BJ (cell line): ENCODE data around the gene TMEM256. TPM values are rescaled to one million over a fixed set of nuclear protein-coding genes. Genes with fewer than 3 reads are reported as not detected.
A peak's percentile ranks its signal among the peaks of the same experiment; 100 is the strongest.
"Not testable (repeated sequence)": the region's sequence is repeated elsewhere in the genome, so short reads cannot be mapped to it uniquely, and the experiment has no call there.

Source experiments
- CTCF ChIA-PET: fragments of 350-600 bp; formaldehyde crosslinking; extraction: SDS; loops from one replicate; lab custom pipeline; 2021; ENCODE audit warnings: antibody characterized with exemption, inconsistent platforms; lab: Yijun Ruan, JAX
- POLR2A ChIA-PET: fragments of 300-600 bp; sonication (Branson Sonifier 250); formaldehyde crosslinking; extraction: SDS; loops from one replicate; lab custom pipeline; 2021; ENCODE audit warnings: antibody characterized with exemption; lab: Charles Lee
- DNase-seq: peaks from one replicate; pipeline ENCODE4 v3.0.0-alpha.2; 2011; ENCODE audit warnings: low read depth
- H3K27me3 ChIP-seq: 2 replicates; pipeline ENCODE4 v1.6.0; 2011; ENCODE audit warnings: low read length; ENCODE audit not compliant: control insufficient read depth, insufficient read depth
- H3K36me3 ChIP-seq: 2 replicates; pipeline ENCODE4 v1.5.1; 2011; ENCODE audit warnings: low read length; ENCODE audit not compliant: control insufficient read depth, insufficient read depth
- H3K4me3 ChIP-seq: 2 replicates; pipeline ENCODE4 v1.5.1; 2011; ENCODE audit warnings: low read depth, mild to moderate bottlenecking, control low read depth, low read length
- polyA plus RNA-seq: library from polyadenylated mRNA; depleted of rRNA; stranded (reverse); fragments of >200 nt; gene quantifications from 2 replicates; pipeline ENCODE4 v1.2.3, GENCODE V29; 2011
- TF ChIP-seq, protein P1 (sequence below): IDR thresholded peaks from 2 replicates; pipeline ENCODE4 v1.5.1; 2011; ENCODE audit warnings: low read depth, mild to moderate bottlenecking, control low read depth, inconsistent platforms, low read length, moderate library complexity; ENCODE audit not compliant: insufficient read depth

Gene TMEM256
- polyA plus RNA-seq, 1 experiment, result 101 TPM

DNA sequence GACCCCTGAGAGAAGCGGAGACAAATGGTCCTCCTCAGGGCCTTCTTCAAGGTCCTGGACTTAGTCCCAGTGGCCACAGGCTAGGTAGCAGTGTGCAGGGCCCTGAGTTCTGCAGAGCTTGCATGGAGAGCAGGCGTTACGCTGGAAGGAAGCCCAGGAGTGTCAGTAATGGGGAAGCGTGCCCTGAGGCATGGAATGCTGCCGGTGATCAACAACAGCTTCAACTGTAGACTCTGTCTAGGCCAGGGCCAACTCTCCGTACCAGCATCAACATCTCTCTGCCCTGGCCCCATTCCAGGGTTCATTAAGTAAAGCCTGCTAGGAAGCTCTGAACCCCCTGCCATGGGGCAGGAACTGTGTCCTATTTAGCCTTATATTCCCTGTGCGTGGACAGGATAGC lies 23.6 kb downstream of the TMEM256 start:
- peak overlapping the region; percentile 41 for H3K4me3 ChIP-seq
- DNase-seq, result peak; percentile 39
- no peaks in the 10 kb centered on the region for H3K36me3 ChIP-seq
- H3K27me3 ChIP-seq, result peaks cover 8% of the 10 kb centered on the region
- TF ChIP-seq, protein P1, sequence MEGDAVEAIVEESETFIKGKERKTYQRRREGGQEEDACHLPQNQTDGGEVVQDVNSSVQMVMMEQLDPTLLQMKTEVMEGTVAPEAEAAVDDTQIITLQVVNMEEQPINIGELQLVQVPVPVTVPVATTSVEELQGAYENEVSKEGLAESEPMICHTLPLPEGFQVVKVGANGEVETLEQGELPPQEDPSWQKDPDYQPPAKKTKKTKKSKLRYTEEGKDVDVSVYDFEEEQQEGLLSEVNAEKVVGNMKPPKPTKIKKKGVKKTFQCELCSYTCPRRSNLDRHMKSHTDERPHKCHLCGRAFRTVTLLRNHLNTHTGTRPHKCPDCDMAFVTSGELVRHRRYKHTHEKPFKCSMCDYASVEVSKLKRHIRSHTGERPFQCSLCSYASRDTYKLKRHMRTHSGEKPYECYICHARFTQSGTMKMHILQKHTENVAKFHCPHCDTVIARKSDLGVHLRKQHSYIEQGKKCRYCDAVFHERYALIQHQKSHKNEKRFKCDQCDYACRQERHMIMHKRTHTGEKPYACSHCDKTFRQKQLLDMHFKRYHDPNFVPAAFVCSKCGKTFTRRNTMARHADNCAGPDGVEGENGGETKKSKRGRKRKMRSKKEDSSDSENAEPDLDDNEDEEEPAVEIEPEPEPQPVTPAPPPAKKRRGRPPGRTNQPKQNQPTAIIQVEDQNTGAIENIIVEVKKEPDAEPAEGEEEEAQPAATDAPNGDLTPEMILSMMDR, result no peak
- ChIA-PET POLR2A (no interaction called here), CTCF (interaction anchor here (0.7 to 2.3 kb wide), 4 partner anchors 24 to 180 kb away, joined by 3 to 13 read pairs (median 3); no protein-coding TSS in a partner anchor)

DNA sequence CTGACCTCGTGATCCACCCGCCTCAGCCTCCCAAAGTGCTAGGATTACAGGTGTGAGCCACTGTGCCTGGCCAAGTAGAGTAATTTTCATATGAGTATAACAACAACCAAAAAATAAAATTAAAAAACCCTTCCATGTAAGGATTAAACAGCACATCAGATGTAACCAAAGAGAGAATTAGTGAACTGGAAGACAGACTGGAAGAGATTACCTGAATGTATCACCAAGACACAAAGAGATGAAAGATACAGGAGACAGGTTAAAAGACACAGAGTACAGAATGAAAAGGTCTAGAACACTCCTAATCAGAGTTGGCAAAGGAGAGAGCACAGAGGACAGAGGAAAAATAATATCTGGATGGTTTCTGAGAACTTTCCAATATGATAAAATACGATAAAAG lies 24.8 kb downstream of the TMEM256 start:
- TF ChIP-seq, protein P1, result no peak
- DNase-seq, result no peak
- Histone ChIP-seq H3K4me3 (no peak overlapping the region), H3K36me3 (no peaks in the 10 kb centered on the region), H3K27me3 (peaks cover 8% of the 10 kb centered on the region)
- POLR2A ChIA-PET, result no interaction called here
- CTCF ChIA-PET, result interaction anchor here (2.3 kb wide), 1 partner anchor 23 kb away, joined by 13 read pairs; no protein-coding TSS in a partner anchor

DNA sequence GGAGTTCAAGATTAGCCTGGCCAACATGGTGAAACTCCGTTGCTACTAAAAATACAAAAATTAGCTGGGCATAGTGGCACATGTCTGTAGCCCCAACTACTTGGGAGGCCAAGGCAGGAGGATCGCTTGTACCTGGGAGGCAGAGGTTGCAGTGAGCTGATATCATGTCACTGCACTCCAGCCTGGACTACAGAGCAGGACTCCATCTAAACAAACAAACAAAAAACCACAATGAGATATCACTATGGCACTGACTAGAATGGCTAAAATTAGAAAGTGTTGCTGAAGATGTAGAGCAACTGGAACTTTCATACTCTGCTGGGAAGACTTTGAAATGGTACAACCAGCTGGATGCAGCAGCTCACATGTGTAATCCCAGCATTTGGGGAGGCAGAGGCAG lies 29.5 kb downstream of the TMEM256 start:
- Histone ChIP-seq H3K4me3 (no peak overlapping the region), H3K36me3 (no peaks in the 10 kb centered on the region), H3K27me3 (peaks cover 4% of the 10 kb centered on the region)
- no peak for DNase-seq
- CTCF ChIA-PET, result interaction anchor here (4.7 kb wide), 1 partner anchor 19 kb away, joined by 23 read pairs; the partner anchor contains the start of gene TMEM95
- POLR2A ChIA-PET, result no interaction called here
- TF ChIP-seq, protein P1, result no peak

DNA sequence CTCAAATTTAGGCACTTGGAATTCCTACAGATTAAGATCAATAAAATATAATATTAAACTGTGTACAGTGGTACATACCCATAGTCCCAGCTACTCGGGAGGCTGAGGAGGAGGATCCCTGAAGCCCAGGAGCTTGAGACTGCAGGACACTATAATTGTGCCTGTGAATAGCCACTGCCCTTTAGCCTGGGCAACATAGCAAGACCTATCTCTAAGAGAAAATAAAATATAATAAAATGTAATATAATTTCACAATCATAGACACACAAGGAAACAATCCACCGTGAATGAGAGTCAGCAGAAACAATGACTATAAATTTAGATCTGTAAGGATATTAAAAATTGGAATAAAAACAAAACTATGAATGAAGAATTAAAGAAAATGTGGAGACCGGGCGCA lies 33.0 kb downstream of the TMEM256 start:
- Histone ChIP-seq H3K27me3 (peaks cover 6% of the 10 kb centered on the region), H3K4me3 (no peak overlapping the region), H3K36me3 (no peaks in the 10 kb centered on the region)
- no peak for DNase-seq
- ChIA-PET POLR2A (interaction anchor here (0.5 kb wide), 1 partner anchor 33 kb away, joined by 4 read pairs; the partner anchor contains the start of gene TMEM256), CTCF (interaction anchor here (5.0 kb wide), 1 partner anchor 15 kb away, joined by 24 read pairs; the partner anchor contains the start of gene TMEM95)
- TF ChIP-seq, protein P1, result no peak

DNA sequence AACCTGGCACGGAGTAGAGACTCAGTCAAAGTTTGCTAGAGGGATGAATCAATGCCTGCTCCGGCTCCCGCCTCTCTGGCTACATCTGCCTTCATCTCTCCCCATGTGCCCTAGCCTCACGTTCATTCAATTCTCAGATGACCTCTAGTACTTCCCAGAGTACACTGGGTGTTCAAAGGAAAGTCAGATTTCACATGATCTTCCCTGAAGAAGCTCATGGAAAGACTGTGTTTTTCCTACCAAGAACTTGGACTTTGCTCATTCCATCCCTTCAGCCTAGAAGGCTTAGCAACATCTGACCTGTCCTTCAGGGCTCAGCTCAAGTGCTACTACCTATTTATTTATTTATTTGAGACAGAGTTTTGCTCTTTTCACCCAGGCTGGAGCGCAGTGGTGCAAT lies 34.1 kb downstream of the TMEM256 start:
- H3K36me3 ChIP-seq, result no peaks in the 10 kb centered on the region
- ChIA-PET CTCF (interaction anchor here (0.9 to 5.0 kb wide), 2 partner anchors 14 to 67 kb away, joined by 3 to 24 read pairs; partner anchors contain the start of gene TMEM95), POLR2A (no interaction called here)
- no peak for DNase-seq
- H3K27me3 ChIP-seq, result peaks cover 6% of the 10 kb centered on the region
- TF ChIP-seq, protein P1, result no peak
- H3K4me3 ChIP-seq, result no peak overlapping the region

DNA sequence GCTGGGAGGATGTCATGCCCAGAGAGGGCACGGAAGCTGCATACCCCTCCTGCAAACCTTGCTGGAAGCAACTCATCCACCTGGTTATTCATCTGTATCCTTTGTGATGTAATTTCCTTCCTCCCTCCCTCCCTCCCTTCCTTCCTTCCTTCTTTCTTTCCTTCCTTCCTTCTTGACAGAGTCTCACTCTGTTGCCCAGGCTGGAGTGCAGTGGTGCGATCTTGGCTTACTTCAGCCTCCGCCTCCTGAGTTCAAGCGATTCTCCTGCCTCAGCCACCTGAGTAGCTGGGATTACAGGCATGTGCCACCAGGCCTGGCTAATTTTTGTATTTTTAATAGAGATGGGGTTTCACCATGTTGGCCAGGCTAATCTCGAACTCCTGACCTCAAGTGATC lies 35.3 kb downstream of the TMEM256 start:
- POLR2A ChIA-PET, DNase-seq, H3K4me3 ChIP-seq, H3K36me3 ChIP-seq, H3K27me3 ChIP-seq: not testable (repeated sequence)
- CTCF ChIA-PET, result interaction anchor here (5.0 kb wide), 1 partner anchor 12 kb away, joined by 24 read pairs; the partner anchor contains the start of gene TMEM95
